ENCODE results near the gene UBE2V1.

UBE2V1 gene

DNA sequence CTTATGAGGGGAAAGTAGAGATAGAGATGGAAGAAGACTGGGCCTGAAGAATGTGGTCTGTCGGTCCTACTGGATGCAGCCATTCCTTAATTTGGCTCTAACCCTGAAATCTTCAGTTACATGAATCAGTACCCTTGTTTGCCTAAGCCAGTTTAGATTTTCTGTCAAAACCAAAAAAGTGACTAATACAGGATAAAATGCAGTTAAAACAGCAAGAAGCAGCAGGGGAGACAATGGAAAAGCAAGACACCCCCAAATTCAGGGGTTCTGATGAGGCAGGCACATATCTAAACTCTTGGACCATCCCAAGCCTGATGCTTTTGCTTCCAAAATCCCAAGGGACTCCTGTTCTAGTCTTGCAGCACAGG, 17.4 kb upstream of the UBE2V1 start:
- ChIA-PET CTCF (no interaction called here), POLR2A (no interaction called here)
- no peak for TF ChIP-seq SUZ12 (IDR thresholded peaks at IDR 0.05)
- TF ChIP-seq L3MBTL2 (conservative IDR thresholded peaks at IDR 0.05): no peak
- TF ChIP-seq FOXK2 (IDR thresholded peaks at IDR 0.05): no peak
- TF ChIP-seq FOXA1 (IDR thresholded peaks at IDR 0.05): no peak
- TF ChIP-seq CTBP1 (IDR thresholded peaks at IDR 0.05; ENCODE audit: borderline replicate concordance): no peak
- no peak for TF ChIP-seq FOXM1 (IDR thresholded peaks at IDR 0.05; ENCODE audit: borderline replicate concordance)
- TF ChIP-seq LEF1 (IDR thresholded peaks at IDR 0.05; ENCODE audit: borderline replicate concordance): no peak
- no peak for TF ChIP-seq ZNF384 (IDR thresholded peaks at IDR 0.05)
- TF ChIP-seq NFRKB (IDR thresholded peaks at IDR 0.05): no peak
- TF ChIP-seq ARNT (IDR thresholded peaks at IDR 0.05): no peak
- TF ChIP-seq SP1 (IDR thresholded peaks at IDR 0.05): no peak
- no peak for TF ChIP-seq PKNOX1 (IDR thresholded peaks at IDR 0.05)
- TF ChIP-seq TARDBP (IDR thresholded peaks at IDR 0.05): no peak
- no peak for DNase-seq (ENCODE audit: extremely low spot score)

GRCh38 chr20:50129662-50130355, 16.9 kb upstream of the UBE2V1 start:
- DNase-seq (ENCODE audit: extremely low spot score): peak; percentile 46
- ChIA-PET CTCF (no interaction called here), POLR2A (interaction anchor here (2.0 kb wide), 1 partner anchor 23 kb away, joined by 11 read pairs; the partner anchor contains the start of gene PEDS1)
- TF ChIP-seq FOXM1 (IDR thresholded peaks at IDR 0.05; ENCODE audit: borderline replicate concordance): no peak
- no peak for TF ChIP-seq ELF4 (IDR thresholded peaks at IDR 0.05)
- no peak for TF ChIP-seq SUZ12 (IDR thresholded peaks at IDR 0.05)
- TF ChIP-seq FOXK2 (IDR thresholded peaks at IDR 0.05): no peak
- no peak for TF ChIP-seq NFRKB (IDR thresholded peaks at IDR 0.05)
- TF ChIP-seq FOXA1 (IDR thresholded peaks at IDR 0.05): no peak
- TF ChIP-seq L3MBTL2 (conservative IDR thresholded peaks at IDR 0.05): no peak
- TF ChIP-seq CTBP1 (IDR thresholded peaks at IDR 0.05; ENCODE audit: borderline replicate concordance): no peak
- TF ChIP-seq LEF1 (IDR thresholded peaks at IDR 0.05; ENCODE audit: borderline replicate concordance): no peak

DNA sequence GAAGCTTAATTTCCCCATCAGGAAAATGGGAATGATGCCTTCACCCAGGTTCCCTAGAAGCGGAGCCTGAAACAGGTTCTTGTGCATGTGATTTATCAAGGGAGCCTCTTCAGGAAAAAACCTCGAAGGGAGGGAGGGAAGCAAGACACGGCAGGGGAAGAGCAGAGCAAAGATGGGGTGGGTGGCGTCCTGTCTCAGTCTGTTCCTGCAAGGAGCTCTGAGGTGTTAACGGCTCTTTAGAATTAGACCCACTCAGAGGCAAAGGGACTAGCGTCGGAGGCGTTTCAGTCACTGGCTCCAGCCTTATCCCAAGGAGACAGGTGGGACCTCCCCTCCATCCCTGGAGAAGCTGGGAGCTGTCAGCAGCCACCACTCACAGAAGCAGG, 15.6 kb upstream of the UBE2V1 start:
- ChIA-PET CTCF (no interaction called here), POLR2A (interaction anchor here (2.0 kb wide), 1 partner anchor 25 kb away, joined by 11 read pairs; the partner anchor contains the start of gene PEDS1)
- no peak for TF ChIP-seq NFRKB (IDR thresholded peaks at IDR 0.05)
- no peak for DNase-seq (ENCODE audit: extremely low spot score)

DNA sequence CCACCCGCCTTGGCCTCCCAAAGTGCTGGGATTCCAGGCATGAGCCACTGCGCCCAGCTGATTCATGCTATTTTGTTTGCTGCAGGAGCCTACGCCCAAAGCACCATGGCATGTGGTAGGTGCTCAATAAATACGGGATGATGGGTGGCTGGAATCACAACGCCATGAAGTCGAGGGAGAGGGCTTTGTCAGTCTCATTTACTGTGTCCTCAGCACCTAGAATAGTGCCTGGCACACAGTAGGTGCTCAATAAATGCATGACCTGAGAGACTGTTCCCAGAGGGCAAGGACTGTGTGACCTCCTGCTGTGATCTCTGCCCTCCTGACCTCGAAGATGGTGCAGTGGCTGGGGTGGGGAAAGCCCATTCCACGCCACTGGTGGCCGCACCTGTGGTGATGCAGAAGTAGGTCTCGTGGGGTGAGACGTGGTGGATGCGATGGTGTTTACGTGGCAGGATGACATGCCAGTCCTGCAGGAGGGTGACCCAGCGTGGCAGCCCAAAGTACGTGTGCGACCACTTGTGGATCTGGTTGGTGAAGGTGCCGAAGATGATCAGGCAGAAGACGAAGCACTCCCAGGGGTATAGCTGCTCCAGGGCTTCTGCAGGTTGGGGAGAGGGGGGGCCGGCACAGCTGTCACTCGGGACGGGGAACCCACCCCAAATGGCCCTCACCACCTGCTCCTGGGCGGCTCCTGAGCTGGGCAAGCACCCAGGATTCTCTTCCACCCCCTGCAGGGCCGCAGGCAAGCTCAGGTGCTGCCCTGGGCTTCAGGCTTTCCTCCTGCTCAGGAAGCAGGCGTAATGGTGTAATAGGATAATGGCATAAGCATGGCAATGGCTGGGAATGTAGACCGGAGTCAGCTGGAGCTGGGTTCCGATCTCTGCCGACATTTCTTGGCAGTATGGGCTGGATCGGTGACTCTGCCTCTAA, 14.9 kb upstream of the UBE2V1 start:
- TF ChIP-seq SUZ12 (IDR thresholded peaks at IDR 0.05) (no peak), ARNT (IDR thresholded peaks at IDR 0.05) (no peak), TARDBP (IDR thresholded peaks at IDR 0.05) (no peak), ELF4 (IDR thresholded peaks at IDR 0.05) (no peak), LEF1 (IDR thresholded peaks at IDR 0.05; ENCODE audit: borderline replicate concordance) (no peak), FOXM1 (IDR thresholded peaks at IDR 0.05; ENCODE audit: borderline replicate concordance) (no peak), L3MBTL2 (conservative IDR thresholded peaks at IDR 0.05) (no peak), FOXA1 (IDR thresholded peaks at IDR 0.05) (no peak)
- POLR2A ChIA-PET: interaction anchor here (1.2 to 2.0 kb wide), 2 partner anchors 25 kb away, joined by 3 to 11 read pairs; partner anchors contain the start of gene PEDS1
- DNase-seq (ENCODE audit: extremely low spot score): no peak
- CTCF ChIA-PET: no interaction called here

DNA sequence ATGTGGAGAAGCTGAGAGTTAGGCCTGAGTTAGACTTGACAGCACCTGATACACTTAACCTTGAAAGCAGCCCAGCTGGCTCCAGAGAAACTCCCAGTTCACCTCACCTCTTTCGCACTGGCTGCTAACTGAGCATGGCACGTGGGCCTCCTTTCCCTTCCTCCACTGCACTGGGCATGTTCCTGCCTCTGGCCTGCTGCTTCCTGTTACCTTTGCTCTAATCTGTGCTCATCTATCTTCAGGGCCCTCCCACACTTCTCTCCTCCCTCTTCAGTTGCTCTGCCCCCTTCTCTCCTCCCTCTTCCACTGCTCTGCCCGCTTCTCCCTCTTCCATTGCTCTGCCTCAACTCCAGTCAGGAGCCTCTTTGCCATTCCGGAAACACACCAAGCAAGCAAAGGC, 13.7 kb upstream of the UBE2V1 start:
- TF ChIP-seq PKNOX1 (IDR thresholded peaks at IDR 0.05) (no peak), ARNT (IDR thresholded peaks at IDR 0.05) (no peak), LEF1 (IDR thresholded peaks at IDR 0.05; ENCODE audit: borderline replicate concordance) (no peak), L3MBTL2 (conservative IDR thresholded peaks at IDR 0.05) (no peak), FOXM1 (IDR thresholded peaks at IDR 0.05; ENCODE audit: borderline replicate concordance) (no peak), ZNF384 (IDR thresholded peaks at IDR 0.05) (no peak), CTBP1 (IDR thresholded peaks at IDR 0.05; ENCODE audit: borderline replicate concordance) (no peak), FOXK2 (IDR thresholded peaks at IDR 0.05) (no peak), HDGF (IDR thresholded peaks at IDR 0.05; ENCODE audit: borderline replicate concordance) (no peak), NFRKB (IDR thresholded peaks at IDR 0.05) (no peak), SUZ12 (IDR thresholded peaks at IDR 0.05) (no peak), SP1 (IDR thresholded peaks at IDR 0.05) (no peak), TARDBP (IDR thresholded peaks at IDR 0.05) (no peak), BHLHE40 (IDR thresholded peaks at IDR 0.05; ENCODE audit: borderline replicate concordance) (no peak)
- ChIA-PET CTCF (interaction anchor here (0.6 to 0.8 kb wide), 2 partner anchors 42 to 52 kb away, joined by 3 read pairs; no protein-coding TSS in a partner anchor), POLR2A (interaction anchor here (1.2 kb wide), 1 partner anchor 27 kb away, joined by 3 read pairs; the partner anchor contains the start of gene PEDS1)
- DNase-seq (ENCODE audit: extremely low spot score): no peak

GRCh38 chr20:50125279-50125678, 12.3 kb upstream of the UBE2V1 start:
- POLR2A ChIA-PET: no interaction called here
- no peak for TF ChIP-seq PKNOX1 (IDR thresholded peaks at IDR 0.05)
- TF ChIP-seq SP1 (IDR thresholded peaks at IDR 0.05): no peak
- TF ChIP-seq L3MBTL2 (conservative IDR thresholded peaks at IDR 0.05): no peak
- TF ChIP-seq CTBP1 (IDR thresholded peaks at IDR 0.05; ENCODE audit: borderline replicate concordance): no peak
- TF ChIP-seq TARDBP (IDR thresholded peaks at IDR 0.05): no peak
- no peak for TF ChIP-seq LEF1 (IDR thresholded peaks at IDR 0.05; ENCODE audit: borderline replicate concordance)
- no peak for TF ChIP-seq BHLHE40 (IDR thresholded peaks at IDR 0.05; ENCODE audit: borderline replicate concordance)
- CTCF ChIA-PET: no interaction called here

More at GRCh38 chr20:50125279-50125678, 12.3 kb upstream of the UBE2V1 start:
- no peak for DNase-seq (ENCODE audit: extremely low spot score)
